Chondrocyte (in vitro differentiated cells): ENCODE data around the gene WDR73. TPM values are rescaled to one million over a fixed set of nuclear protein-coding genes. Genes with fewer than 3 reads are reported as not detected.

Source experiments
- DNase-seq: peaks from one replicate; pipeline ENCODE4 v3.0.0; 2021; ENCODE audit warnings: mixed read lengths, low spot score
- H3K27ac Mint-ChIP-seq: one replicate; pipeline ENCODE4 v1.8.0; 2021; ENCODE audit warnings: mild to moderate bottlenecking, moderate library complexity, mixed read lengths; ENCODE audit not compliant: unreplicated experiment
- H3K27me3 Mint-ChIP-seq: 2 replicates; pipeline ENCODE4 v1.8.0; 2021; ENCODE audit warnings: low read depth, mixed read lengths
- H3K36me3 Mint-ChIP-seq: 2 replicates; pipeline ENCODE4 v1.8.0; 2021; ENCODE audit warnings: low read depth, mixed read lengths
- H3K4me1 Mint-ChIP-seq: 2 replicates; pipeline ENCODE4 v1.8.0; 2021; ENCODE audit warnings: low read depth, mild to moderate bottlenecking, mixed read lengths
- H3K4me3 Mint-ChIP-seq: one replicate; pipeline ENCODE4 v1.8.0; 2021; ENCODE audit warnings: mild to moderate bottlenecking, moderate library complexity, mixed read lengths; ENCODE audit not compliant: unreplicated experiment
- H3K9me3 Mint-ChIP-seq: 2 replicates; pipeline ENCODE4 v1.8.0; 2021; ENCODE audit warnings: low read depth, mixed read lengths
- total RNA-seq: library from RNA; stranded (reverse); gene quantifications from 3 replicates; pipeline ENCODE4 v1.2.1, GENCODE V29; 2021
- TF ChIP-seq, protein P1 (sequence below): fragments of 200-600 bp; sonication (generic); IDR thresholded peaks from 2 replicates; pipeline ENCODE4 v1.5.0; 2021; ENCODE audit warnings: antibody characterized with exemption, mild to moderate bottlenecking, moderate library complexity

WDR73 gene
- total RNA-seq, 1 donor from 2014 or later, result 17.0 TPM

DNA sequence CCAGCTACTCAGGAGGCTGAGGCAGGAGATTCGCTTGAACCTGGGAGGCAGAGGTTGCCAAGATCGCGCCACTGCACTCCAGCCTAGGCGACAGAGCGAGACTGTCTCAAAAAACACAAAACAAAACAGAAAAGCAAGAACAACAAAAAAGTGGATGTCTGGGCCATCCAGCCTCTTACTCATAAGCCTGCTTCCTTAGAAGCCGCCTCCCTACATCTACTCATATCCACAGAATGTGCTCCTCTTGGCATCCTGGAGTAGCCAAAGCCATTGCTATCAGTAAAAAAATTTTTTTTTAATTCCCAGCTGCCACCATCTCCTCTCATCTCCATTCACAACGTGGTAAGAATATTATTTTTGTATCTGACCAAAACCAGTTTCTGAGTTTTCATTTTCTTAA, 42.5 kb downstream of the WDR73 start:
- Mint-ChIP-seq H3K27ac (no peak overlapping the region), H3K9me3 (no peaks in the 10 kb centered on the region), H3K4me1 (peaks cover 6% of the 10 kb centered on the region), H3K27me3 (no peaks in the 10 kb centered on the region), H3K36me3 (peaks cover 12% of the 10 kb centered on the region), H3K4me3 (no peak overlapping the region)
- TF ChIP-seq, protein P1, sequence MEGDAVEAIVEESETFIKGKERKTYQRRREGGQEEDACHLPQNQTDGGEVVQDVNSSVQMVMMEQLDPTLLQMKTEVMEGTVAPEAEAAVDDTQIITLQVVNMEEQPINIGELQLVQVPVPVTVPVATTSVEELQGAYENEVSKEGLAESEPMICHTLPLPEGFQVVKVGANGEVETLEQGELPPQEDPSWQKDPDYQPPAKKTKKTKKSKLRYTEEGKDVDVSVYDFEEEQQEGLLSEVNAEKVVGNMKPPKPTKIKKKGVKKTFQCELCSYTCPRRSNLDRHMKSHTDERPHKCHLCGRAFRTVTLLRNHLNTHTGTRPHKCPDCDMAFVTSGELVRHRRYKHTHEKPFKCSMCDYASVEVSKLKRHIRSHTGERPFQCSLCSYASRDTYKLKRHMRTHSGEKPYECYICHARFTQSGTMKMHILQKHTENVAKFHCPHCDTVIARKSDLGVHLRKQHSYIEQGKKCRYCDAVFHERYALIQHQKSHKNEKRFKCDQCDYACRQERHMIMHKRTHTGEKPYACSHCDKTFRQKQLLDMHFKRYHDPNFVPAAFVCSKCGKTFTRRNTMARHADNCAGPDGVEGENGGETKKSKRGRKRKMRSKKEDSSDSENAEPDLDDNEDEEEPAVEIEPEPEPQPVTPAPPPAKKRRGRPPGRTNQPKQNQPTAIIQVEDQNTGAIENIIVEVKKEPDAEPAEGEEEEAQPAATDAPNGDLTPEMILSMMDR, result no peak
- DNase-seq, result no peak

DNA sequence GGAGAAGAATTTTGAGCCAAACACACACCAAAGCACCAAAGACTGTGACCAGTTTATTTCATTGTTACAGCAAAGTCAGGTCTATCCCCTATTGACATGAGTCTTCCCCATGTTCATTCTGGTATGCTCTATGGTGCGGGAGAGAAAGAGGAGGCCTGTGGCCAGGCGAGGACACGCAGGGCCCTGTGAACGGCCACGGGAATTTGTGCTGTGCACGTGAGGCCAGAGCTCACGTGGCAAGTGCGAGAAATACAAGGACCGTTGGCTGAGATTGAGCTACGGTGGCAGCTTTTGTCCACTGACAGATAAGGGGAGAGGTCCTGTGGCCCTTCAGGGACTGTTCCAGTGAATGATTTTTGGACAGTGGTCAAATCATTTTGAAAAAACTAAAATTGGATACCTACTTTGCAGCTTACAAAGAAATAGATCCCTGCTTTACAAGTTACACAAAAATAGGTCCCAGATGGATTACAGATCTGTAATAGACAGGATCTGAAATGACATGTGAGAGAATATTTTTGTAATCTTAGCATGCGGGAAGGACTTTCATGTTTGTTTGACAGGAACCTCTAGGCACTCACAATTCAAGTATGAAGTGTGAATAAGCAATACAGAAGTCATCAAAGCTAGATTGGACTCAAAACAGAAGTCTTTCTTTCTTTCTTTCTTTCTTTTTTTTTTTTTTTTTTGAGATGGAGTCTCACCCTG, 44.1 kb downstream of the WDR73 start:
- DNase-seq, result no peak
- H3K36me3 Mint-ChIP-seq, result peaks cover 23% of the 10 kb centered on the region
- no peak overlapping the region for H3K27ac Mint-ChIP-seq
- TF ChIP-seq, protein P1, result no peak
- H3K27me3 Mint-ChIP-seq, result no peaks in the 10 kb centered on the region
- peaks cover 9% of the 10 kb centered on the region for H3K4me1 Mint-ChIP-seq
- H3K4me3 Mint-ChIP-seq, result no peak overlapping the region
- H3K9me3 Mint-ChIP-seq, result no peaks in the 10 kb centered on the region

DNA sequence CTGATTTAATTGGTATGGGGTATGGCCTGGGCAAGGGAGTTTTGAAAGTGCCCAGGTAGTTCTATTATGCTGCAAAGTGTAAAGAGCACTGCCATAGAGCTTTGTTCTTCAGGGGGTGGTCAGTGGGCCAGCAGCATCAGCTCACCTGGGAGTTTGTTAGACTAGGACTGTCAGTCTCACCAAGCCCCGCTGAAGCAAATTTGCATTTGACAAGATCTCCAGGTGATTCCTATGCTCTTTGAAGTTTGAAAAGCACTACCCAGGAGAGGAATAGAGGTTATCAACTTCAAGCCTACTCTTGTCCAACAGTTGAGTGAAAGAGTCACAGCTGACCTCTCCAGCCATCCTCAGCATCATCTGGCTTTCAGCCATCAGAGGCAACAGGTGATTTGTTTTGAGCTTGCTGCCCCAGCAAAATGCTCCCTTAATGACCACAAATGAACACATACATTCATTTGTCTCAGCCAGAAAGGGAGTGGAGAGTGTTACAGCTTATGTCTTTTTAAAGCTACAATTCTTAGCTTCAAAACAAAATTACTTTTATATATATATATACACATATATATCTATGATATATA, 45.3 kb downstream of the WDR73 start:
- Mint-ChIP-seq H3K4me1 (peaks cover 14% of the 10 kb centered on the region), H3K36me3 (peaks cover 24% of the 10 kb centered on the region), H3K4me3 (no peak overlapping the region), H3K27ac (no peak overlapping the region), H3K27me3 (no peaks in the 10 kb centered on the region), H3K9me3 (no peaks in the 10 kb centered on the region)
- DNase-seq, result no peak
- TF ChIP-seq, protein P1, result no peak

DNA sequence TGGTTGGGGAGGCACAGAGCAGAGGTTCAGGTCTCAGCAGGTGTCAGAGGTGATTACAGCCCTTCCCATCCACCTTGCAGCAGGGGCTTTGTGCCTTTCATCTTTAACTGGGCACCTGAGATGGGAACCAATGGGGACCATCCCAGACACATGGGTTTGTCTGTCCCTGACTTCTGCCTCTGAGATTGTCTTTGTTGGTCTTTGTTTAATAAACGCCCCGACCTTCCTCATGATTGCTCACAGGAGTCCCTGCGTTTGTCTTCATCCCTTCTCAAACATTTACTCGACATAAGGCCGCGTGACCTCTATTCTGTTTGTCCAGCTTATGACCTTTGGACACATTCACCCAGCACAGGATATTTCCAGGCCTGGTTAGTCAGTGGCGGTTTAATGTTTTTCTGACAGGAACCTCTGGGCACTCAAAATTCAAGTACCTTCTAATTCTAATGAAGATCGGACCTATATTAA, 47.4 kb downstream of the WDR73 start:
- Mint-ChIP-seq H3K36me3 (peaks cover 25% of the 10 kb centered on the region), H3K27me3 (no peaks in the 10 kb centered on the region), H3K27ac (no peak overlapping the region), H3K4me1 (peaks cover 28% of the 10 kb centered on the region), H3K9me3 (no peaks in the 10 kb centered on the region), H3K4me3 (no peak overlapping the region)
- DNase-seq, result no peak
- TF ChIP-seq, protein P1, result no peak

DNA sequence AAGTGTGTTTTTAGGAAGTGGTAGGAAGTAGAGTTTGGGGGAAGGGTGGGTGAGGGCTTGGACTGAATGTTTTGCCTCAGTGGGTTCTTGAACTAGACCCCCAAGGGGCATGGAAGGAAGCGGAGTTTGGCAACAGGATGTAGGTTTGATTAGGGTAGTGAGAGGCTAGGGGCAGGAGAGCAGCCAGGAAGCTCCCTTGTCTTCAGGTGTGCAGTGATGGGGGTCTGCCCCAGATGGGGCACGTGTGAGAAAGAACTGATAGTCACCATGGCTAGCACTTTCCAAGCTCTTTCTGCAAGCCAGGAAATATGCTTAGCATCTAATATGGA, 48.6 kb downstream of the WDR73 start:
- Mint-ChIP-seq H3K27ac (no peak overlapping the region), H3K36me3 (peaks cover 25% of the 10 kb centered on the region), H3K27me3 (no peaks in the 10 kb centered on the region), H3K9me3 (no peaks in the 10 kb centered on the region), H3K4me3 (no peak overlapping the region), H3K4me1 (peaks cover 33% of the 10 kb centered on the region)
- TF ChIP-seq, protein P1, result no peak
- no peak for DNase-seq
